NCI-H128 (cell line): Measurements from ENCODE around the gene ALKBH1.

Experiments
- DNase-seq: peaks from one replicate; lab custom pipeline; 2025; ENCODE audit not compliant: unreplicated experiment; lab: John Stamatoyannopoulos, UW

ALKBH1 gene

GRCh38 chr14:77625360-77625759 is 82.5 kb downstream of the ALKBH1 start:
- DNase-seq, result no peak

DNA sequence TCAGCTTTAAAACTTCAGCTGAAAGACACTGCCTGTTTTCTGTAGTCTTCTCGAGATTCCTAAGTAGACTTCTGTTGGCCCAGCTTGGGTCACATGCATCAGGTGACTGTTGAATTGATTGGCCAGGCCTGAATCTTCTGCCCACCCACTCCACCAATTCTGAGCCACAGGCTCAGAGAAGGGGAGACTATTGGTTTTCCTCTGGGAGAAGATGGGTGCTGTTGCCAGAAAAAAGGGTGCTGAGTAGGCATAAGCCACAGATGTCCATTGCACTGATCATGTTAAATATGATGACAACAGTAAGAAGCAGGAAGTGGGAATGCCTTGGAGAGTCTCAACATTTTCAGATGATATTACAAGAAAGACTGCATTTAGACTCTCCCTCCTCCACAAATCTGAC is 84.6 kb downstream of the ALKBH1 start:
- no peak for DNase-seq
